GM18526 (cell line): ENCODE data around the gene MLPH.

ENCODE experiments used
- POLR2A ChIP-seq: IDR thresholded peaks from 3 replicates; pipeline ENCODE4 v1.6.1; 2011; ENCODE audit not compliant: insufficient read length; ENCODE audit errors: extremely low read depth

The MLPH gene

DNA sequence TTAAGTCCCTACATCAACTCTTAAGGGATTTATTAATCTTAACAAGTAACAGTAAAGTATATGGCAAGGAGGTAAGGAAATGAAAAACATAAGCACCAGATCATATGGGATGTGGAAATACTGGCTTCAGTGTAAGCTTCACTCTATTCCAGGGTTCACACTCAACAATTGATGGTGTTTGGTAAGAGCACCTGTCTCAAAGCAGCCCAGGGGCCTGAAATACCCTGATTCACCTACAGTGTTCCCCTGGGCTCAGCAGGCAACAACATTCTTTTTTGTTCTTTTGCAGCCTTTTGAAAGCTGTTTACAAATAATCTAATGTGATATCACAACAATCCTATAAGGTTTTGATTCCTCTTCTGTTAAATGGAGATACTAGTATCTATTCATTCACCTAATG is 1.2 kb upstream of the MLPH start:
- TF ChIP-seq POLR2A, result no peak

- TF ChIP-seq POLR2A, result no peak
Measured at GRCh38 chr2:237486334-237486818, 675 bp upstream of the MLPH start.

DNA sequence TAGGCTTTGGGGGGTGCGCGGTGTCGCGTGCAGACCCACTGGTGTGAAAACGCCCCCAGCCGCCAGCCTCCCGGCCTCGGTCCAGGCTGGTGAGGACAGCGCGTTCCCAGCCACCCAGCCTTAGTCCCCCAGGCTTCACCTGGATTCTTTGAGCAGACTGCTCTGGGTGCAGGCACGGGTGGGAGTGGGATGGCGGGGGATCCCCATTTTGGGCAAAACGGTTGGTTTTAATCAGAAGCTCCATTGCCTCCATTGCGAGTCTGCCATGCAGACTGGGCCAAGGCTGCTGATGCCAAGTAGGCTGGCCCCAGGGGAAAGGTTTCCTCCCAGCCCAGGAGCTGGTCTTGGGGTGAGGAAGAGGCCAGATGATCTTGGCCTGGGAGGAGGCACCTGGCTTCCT is 445 bp downstream of the MLPH start:
- TF ChIP-seq POLR2A, result no peak

GRCh38 chr2:237488295-237488694 is 1.2 kb downstream of the MLPH start:
- TF ChIP-seq POLR2A, result no peak

GRCh38 chr2:237488901-237489860 is 2.1 kb downstream of the MLPH start:
- no peak for TF ChIP-seq POLR2A

DNA sequence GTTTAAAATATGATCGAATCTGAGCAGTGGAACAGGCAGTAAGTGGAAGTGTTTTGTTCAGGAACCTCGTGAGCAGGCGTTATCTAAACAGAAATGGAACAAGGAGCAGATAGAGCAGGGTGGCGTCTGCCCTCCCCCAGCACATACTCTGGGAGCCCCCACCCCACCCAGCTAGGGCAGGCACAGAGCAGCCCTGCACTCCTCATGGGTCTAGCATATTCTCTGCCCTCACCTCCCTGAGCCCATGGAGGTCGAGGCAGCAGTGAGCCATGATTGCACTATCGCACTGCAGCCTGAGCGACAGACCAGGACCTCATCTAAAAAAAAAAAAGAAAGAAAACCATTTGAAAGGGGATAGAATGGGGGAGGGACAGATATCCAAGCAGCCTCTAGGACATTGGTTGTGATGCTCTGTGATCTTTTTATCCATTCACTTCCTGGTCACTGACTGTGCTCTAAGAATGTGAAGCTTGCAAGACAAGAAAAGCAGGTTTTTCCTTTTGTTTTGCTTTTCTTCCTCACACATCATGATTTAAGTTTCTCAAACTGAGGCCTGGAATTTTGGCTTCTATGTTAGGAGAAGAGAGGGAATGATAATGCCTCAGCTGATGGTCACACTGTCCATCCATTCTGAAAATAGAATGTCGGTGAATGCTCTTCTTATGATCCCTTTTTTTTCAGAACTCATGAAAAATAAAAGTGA is 3.1 kb downstream of the MLPH start:
- no peak for TF ChIP-seq POLR2A

DNA sequence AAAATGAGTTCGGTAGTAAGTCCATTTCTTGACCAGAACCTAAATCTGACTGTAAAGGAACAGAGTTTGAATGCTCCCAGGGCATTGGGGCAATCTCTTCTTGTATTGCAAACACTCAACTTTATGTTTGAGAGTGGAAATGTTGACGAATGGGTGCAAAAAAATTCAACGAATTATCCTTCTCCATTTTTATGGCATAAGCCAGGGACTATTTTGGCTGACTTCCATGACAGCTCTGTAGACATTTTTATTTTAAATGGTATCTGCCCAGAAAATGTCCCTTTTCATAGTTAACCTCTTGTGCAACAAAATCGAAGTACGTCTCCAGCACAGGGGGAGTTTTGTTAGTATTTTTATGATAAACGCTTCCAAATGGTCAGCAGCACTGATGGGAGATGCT is 3.7 kb downstream of the MLPH start:
- no peak for TF ChIP-seq POLR2A

DNA sequence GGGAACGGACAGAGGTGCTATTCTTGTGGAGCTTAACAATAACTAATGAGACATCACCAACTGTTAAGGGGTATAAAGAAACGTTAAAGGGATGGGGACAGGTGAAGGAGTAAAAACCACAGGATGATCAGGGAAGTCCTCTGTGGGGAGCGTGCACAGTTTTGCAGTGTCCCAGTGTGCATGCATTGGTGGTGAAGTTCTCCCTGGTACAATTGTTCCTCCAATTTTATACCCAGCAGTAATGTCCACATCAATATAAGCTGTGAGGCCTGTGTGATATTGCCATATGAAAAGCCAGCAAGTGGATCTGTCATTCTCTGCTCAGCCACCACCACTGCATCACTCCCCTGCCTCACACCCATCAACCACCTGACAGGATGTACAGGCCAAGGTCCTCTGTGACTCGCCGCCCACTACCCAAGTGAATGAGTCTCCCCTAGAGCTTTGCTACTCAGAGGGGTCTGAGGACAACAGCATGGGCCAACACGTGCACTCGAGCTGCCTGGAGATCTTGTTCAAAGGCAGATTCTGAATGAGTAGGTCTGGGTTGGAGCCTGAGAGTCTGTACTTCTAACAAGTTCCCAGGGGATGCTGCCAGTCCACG is 4.6 kb downstream of the MLPH start:
- no peak for TF ChIP-seq POLR2A

DNA sequence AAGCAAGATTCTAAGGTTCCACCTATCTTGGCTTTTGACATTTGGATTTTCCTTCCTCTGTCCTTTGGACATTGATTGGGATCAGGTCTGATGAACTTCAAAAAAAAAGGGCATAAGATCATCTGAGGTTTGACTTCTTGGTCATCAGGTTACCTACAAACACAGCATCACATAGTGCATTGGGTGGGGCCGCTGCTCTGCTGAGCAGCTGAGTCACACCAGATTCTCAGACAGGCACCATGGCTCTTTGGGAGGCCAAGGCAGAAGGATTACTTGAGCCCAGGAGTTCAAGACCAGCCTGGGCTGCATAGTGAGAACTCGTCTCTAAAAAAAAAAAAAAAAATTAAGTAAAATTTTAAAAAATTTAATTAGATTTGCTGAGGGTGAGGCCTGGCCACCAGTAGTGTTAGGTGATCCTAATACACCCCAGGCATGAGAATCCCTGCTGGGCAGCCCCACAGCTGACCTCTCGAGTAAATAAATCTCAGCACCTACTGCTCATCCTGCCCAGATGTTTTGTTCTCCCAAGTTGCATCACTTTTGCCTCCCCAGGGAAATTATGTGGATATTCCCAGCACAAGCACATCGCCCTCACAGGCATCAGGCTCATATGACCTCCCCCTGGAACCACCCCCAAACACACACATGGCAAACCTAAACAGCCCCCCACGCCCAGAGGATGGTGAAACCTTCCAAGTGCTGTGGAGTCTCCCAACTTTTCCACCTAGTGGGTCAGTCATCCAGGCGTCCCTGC is 5.3 kb downstream of the MLPH start:
- no peak for TF ChIP-seq POLR2A

DNA sequence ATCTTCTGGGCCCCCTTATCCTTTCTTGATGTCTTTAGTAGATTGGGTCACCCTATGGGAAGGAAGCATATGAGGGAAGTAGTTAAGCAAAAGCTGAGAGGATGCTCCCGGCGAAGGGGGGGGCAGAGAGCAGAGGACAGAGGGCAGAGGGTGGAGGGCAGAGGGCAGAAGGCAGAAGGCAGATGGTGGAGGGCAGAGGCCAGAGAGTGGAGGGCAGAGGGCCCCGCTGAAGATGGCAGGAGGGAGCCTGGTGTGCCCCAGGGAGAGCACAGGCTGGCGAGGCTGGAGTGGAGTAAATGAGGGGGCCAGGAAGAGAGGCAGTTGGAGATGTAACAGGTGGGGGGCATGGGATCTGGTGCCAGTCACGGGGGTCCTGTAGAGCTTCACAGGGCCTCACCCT is 7.0 kb downstream of the MLPH start:
- TF ChIP-seq POLR2A, result no peak

DNA sequence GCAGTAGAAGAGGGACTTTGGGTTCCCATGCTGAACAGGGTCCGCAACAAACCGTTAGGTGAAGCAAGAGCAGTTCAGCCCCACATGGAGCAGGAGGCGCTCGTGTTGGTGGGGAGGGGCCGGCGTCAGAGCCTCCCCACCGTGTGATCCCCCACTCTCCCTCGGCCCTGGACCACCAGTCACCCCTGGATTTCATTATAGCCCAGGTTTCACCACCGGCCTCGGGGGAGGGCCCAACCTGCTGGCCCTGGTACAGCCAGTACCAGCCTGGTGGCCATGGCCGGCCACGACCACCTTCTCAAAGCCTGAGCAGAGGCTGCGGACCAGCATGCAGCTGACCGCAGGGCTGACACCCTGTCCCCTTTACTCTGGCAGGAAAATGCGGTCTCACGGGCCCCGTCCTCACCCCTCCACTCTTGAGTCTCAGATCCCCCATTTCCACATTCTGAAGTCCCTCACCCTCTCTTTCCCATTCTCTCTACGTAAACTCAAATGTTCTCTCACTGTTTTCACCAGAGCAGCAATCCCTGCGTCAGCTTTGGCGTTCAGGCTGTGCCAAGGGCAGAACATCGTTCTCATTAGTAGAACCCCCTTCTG is 8.6 kb downstream of the MLPH start:
- no peak for TF ChIP-seq POLR2A

DNA sequence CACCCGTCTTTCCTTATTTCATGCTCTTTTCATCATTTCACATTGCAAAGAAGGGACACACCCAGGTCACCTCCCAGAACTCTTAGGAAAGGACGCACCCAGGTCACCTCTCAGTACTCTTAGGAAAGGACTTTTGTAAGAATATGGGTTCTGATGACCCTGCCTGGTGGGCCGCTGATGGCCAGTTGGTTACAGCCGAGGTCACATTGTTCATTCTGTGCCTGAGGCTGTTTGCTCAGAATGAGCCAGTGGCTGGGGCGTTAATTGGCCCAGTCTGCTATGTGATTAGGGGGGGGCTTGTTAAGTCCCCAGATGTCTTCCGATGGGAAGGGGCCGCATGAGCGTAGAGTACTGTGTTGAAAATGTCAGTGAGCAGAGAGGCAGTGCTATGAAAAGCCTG is 9.4 kb downstream of the MLPH start:
- TF ChIP-seq POLR2A, result no peak

DNA sequence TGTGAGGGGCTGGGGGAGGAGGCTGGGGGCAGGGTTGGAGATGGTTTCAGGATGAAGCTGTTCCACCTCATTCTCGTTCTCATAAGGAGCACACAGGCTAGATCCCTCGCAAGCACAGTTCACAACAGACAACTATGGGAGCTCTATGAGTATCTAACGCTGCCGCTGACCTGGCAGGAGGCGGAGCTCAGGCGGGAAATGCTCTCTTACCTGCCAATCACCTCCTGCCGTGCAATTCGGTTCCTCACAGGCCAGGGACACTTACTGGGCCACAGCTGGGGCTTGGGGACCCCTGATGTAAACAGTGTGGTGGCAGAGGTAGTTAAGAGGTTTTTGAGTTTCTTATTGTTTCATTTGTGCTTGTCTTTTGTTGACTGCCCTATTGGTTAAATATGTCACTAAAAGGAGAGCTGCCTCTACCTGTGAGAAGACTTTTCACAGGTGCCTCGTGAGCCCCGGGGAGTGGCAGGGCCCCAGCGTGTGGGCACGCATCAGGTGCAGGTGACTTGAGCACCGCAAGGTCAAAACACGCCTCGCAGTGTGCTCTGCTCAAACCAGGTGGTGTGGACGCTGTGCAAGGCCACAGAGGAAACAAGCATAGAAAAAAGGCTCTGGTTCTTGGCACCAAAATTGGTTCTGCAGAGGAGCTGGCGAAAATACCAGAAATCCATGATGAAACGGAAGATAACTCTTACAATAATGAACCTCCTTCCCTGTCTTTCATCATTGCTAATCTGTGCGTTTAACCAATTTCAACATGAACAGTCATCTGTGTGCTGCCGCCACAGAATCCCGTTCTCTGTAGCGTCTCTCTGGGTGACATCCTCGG is 10.2 kb downstream of the MLPH start:
- no peak for TF ChIP-seq POLR2A

- no peak for TF ChIP-seq POLR2A
Measured at GRCh38 chr2:237497838-237498186, 10.8 kb downstream of the MLPH start.
